IPS-20b (cell line): ENCODE results near the gene IFITM2.

Experiments
- H3K27ac ChIP-seq: one replicate; pipeline ENCODE4 v1.5.1; 2013; ENCODE audit warnings: low read length
- H3K27me3 ChIP-seq: 2 replicates; pipeline ENCODE4 v1.6.1; 2013; ENCODE audit warnings: mild to moderate bottlenecking, low read length, inconsistent platforms; ENCODE audit not compliant: insufficient read depth
- H3K36me3 ChIP-seq: 2 replicates; pipeline ENCODE4 v1.6.1; 2013; ENCODE audit warnings: low read depth, mild to moderate bottlenecking, inconsistent platforms, low read length, moderate library complexity; ENCODE audit not compliant: insufficient read depth
- H3K4me1 ChIP-seq: 2 replicates; pipeline ENCODE4 v1.6.1; 2013; ENCODE audit warnings: mild to moderate bottlenecking, control low read depth, inconsistent platforms, low read length, moderate library complexity; ENCODE audit not compliant: insufficient read depth
- H3K4me3 ChIP-seq: 2 replicates; pipeline ENCODE4 v1.5.1; 2013; ENCODE audit warnings: mild to moderate bottlenecking, low read length, inconsistent platforms
- H3K9ac ChIP-seq: 2 replicates; pipeline ENCODE4 v1.6.1; 2013; ENCODE audit warnings: low read depth, mild to moderate bottlenecking, inconsistent platforms, low read length, moderate library complexity
- H3K9me3 ChIP-seq: 2 replicates; pipeline ENCODE4 v1.6.1; 2013; ENCODE audit warnings: mild to moderate bottlenecking, low read depth, low read length, inconsistent platforms; ENCODE audit not compliant: insufficient read depth

IFITM2 gene

GRCh38 chr11:297586-298405, 9.8 kb upstream of the IFITM2 start:
- no peak overlapping the region for H3K4me3 ChIP-seq
- H3K9ac ChIP-seq: no peak overlapping the region
- no peaks in the 10 kb centered on the region for H3K9me3 ChIP-seq
- H3K27me3 ChIP-seq: no peaks in the 10 kb centered on the region
- H3K4me1 ChIP-seq: peaks cover 9% of the 10 kb centered on the region
- H3K36me3 ChIP-seq: peaks cover 15% of the 10 kb centered on the region
- H3K27ac ChIP-seq: no peak overlapping the region

- Histone ChIP-seq H3K36me3 (peaks cover 11% of the 10 kb centered on the region), H3K27ac (no peak overlapping the region), H3K4me3 (no peak overlapping the region), H3K4me1 (peaks cover 9% of the 10 kb centered on the region), H3K9ac (no peak overlapping the region), H3K27me3 (no peaks in the 10 kb centered on the region), H3K9me3 (no peaks in the 10 kb centered on the region)
Measured at GRCh38 chr11:298406-299065, 9.1 kb upstream of the IFITM2 start.

GRCh38 chr11:299081-299891, 8.3 kb upstream of the IFITM2 start, which contains the start of gene IFITM5:
TSS of gene IFITM5 (minus strand) at chr11:299526. CDS start at chr11:299490, 36 bp downstream.
- H3K4me1 ChIP-seq: peaks cover 9% of the 10 kb centered on the region
- H3K36me3 ChIP-seq: peaks cover 4% of the 10 kb centered on the region; the same call in 1 of the 2 replicates
- H3K9ac ChIP-seq: peak within 1 kb of the TSS; percentile 42; the same call in 1 of the 2 replicates
- no peak within 1 kb of the TSS for H3K27ac ChIP-seq
- no peaks in the 10 kb centered on the region for H3K27me3 ChIP-seq
- no peaks in the 10 kb centered on the region for H3K9me3 ChIP-seq
- no peak within 1 kb of the TSS for H3K4me3 ChIP-seq

GRCh38 chr11:299951-300735, 7.5 kb upstream of the IFITM2 start:
- H3K27ac ChIP-seq: no peak overlapping the region

GRCh38 chr11:303363-303762, 4.3 kb upstream of the IFITM2 start:
- Histone ChIP-seq H3K36me3 (no peaks in the 10 kb centered on the region), H3K4me1 (peaks cover 27% of the 10 kb centered on the region), H3K9me3 (no peaks in the 10 kb centered on the region), H3K9ac (no peak overlapping the region), H3K27ac (no peak overlapping the region), H3K4me3 (no peak overlapping the region), H3K27me3 (no peaks in the 10 kb centered on the region)

More at GRCh38 chr11:299951-300735, 7.5 kb upstream of the IFITM2 start:
- Histone ChIP-seq H3K9me3 (no peaks in the 10 kb centered on the region), H3K4me3 (no peak overlapping the region), H3K27me3 (no peaks in the 10 kb centered on the region), H3K36me3 (no peaks in the 10 kb centered on the region), H3K9ac (peak overlapping the region; percentile 42; the same call in 1 of the 2 replicates), H3K4me1 (peaks cover 11% of the 10 kb centered on the region)

DNA sequence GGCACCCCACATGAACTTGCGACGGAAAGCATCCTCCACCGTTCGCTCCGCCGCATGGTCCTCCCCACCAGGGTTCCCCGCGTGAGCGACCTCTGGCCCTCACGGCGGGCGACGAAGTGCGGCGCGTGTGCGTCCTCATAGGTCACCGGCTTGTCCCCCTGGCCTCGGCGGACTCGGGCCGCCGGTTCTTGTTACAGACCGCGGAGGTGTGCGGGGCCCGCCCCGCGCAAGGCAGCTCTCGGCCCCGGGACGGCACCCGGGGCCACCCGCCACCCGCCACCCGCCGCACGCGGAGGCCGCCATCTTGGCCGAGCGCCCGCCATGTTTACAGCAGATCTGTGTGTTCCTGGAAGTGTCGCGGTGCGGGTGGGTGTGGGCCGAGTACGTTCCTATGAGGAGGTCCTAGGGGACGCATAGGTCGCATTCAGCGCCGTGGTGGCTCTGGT, 3.5 kb upstream of the IFITM2 start:
- no peak overlapping the region for H3K27ac ChIP-seq
- H3K9ac ChIP-seq: no peak overlapping the region; the same call in 1 of the 2 replicates
- H3K4me1 ChIP-seq: peaks cover 29% of the 10 kb centered on the region
- no peaks in the 10 kb centered on the region for H3K36me3 ChIP-seq
- no peaks in the 10 kb centered on the region for H3K27me3 ChIP-seq
- no peaks in the 10 kb centered on the region for H3K9me3 ChIP-seq
- no peak overlapping the region for H3K4me3 ChIP-seq

DNA sequence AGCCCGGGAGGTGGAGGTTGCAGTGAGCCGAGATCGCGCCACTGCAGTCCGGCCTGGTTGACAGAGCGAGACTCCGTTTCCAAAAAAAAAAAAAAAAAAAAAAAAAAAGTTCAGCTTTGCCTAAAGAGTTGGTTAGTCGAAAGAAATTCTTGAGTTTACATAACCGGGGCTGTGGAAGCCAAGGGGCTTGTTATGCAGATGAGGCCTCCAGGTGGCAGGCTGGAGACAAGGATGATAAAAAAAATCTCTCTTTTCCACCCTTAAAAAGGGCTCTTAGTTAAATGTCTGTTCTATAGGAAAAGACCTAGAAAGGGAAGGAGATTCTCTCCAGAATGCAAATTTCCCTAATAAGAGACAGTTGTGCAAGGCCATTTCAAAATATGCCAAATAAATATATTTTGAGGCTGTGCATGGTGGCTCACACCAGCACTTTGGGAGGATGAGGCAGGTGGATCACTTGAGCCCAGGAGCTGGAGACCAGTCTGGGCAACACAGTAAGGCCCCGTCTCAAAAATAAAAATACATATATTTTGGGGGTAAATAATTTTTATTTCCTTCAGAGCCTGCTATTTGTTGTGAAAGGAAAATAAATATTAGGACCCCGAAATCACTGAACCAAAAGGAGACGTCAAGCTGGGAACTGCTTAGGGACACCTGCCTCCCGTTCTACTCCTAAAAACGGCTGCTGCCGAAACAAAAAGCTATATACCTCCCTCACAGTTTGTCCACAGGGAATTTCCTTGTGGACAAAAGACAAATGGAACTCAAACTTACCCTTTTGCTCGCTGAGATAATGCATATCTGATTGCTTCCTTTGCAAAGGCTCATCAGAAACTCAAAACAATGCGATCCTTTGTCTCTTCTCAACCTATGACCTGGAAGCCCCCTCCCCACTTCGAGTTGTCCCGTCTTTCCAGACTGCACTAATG, 2.4 kb upstream of the IFITM2 start:
- peak overlapping the region; percentile 62; the same call in 1 of the 2 replicates for H3K9ac ChIP-seq
- no peaks in the 10 kb centered on the region for H3K27me3 ChIP-seq
- H3K4me3 ChIP-seq: peak overlapping the region; percentile 50; the same call in 1 of the 2 replicates
- H3K27ac ChIP-seq: peak overlapping the region; percentile 23
- H3K4me1 ChIP-seq: peaks cover 32% of the 10 kb centered on the region
- no peaks in the 10 kb centered on the region for H3K9me3 ChIP-seq
- no peaks in the 10 kb centered on the region for H3K36me3 ChIP-seq

GRCh38 chr11:305844-306211, 1.8 kb upstream of the IFITM2 start:
- peak overlapping the region; percentile 23 for H3K27ac ChIP-seq
- H3K9ac ChIP-seq: peak overlapping the region; percentile 52; the same call in 1 of the 2 replicates
- H3K36me3 ChIP-seq: no peaks in the 10 kb centered on the region
- no peaks in the 10 kb centered on the region for H3K9me3 ChIP-seq
- peak overlapping the region; percentile 50; the same call in 1 of the 2 replicates for H3K4me3 ChIP-seq
- peaks cover 25% of the 10 kb centered on the region; the same call in 1 of the 2 replicates for H3K4me1 ChIP-seq
- no peaks in the 10 kb centered on the region for H3K27me3 ChIP-seq

DNA sequence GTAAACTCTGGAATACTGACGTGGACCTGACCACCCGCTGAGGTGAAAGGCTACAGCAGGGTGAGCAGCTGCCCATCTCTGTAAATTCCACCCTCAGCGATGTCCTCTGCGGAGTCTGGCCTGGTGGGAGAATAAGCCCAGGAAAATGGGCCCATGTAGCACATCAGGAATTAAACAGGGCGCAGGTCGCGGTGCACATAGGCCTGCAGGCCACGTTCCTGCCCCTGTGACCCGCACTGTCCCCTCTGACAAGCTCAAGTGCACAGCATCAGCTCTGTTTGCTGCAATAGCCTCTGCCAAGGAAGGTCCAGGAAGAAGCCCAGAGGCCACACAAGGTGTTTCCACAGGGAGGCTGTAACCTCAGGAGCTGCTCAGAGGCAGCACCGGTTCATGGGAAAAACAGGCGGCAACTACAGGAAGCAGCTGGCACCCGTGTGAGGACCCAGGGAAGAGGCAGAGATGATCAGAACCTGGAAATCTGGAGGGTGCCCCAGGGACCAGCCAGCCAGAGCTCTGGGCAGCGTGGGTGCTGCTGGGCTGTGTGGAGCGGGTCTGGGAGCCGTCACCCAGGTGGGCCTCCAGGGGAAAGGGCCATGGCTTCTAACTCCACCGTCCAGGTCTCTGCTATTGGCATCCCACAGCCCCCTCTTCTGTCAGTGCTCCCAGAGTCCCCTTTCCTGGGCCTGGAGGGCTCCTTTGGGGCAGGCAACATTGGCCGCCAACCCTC, 808 bp upstream of the IFITM2 start:
- no peak overlapping the region for H3K27ac ChIP-seq
- peaks cover 3% of the 10 kb centered on the region; the same call in 1 of the 2 replicates for H3K27me3 ChIP-seq
- no peak overlapping the region; the same call in 1 of the 2 replicates for H3K9ac ChIP-seq
- H3K9me3 ChIP-seq: no peaks in the 10 kb centered on the region
- no peak overlapping the region for H3K4me3 ChIP-seq
- H3K4me1 ChIP-seq: peaks cover 25% of the 10 kb centered on the region; the same call in 1 of the 2 replicates
- no peaks in the 10 kb centered on the region for H3K36me3 ChIP-seq
